Neural cell (in vitro differentiated cells): ENCODE results near the gene CBFA2T2. TPM values are rescaled to one million over a fixed set of nuclear protein-coding genes. Genes with fewer than 3 reads are reported as not detected.

ENCODE experiments used
- H2AFZ ChIP-seq: fragments of 200-600, 300-800 bp; sonication (generic), shearing (Covaris generic); 2 replicates; pipeline ENCODE4 v1.6.0; 2014; ENCODE audit warnings: low read depth, mild to moderate bottlenecking, antibody characterized with exemption, low read length, moderate library complexity
- H3F3A ChIP-seq: fragments of 200-600 bp; shearing (Covaris generic); 2 replicates; pipeline ENCODE4 v1.6.1; 2016; ENCODE audit warnings: mild to moderate bottlenecking, moderate library complexity, mixed read lengths, antibody characterized with exemption, low read length; ENCODE audit not compliant: insufficient read depth, poor library complexity, severe bottlenecking
- H3K27ac ChIP-seq: fragments of 200-600, 300-800 bp; sonication (generic), shearing (Covaris generic); 2 replicates; pipeline ENCODE4 v1.5.1; 2014; ENCODE audit warnings: mild to moderate bottlenecking, low read length, moderate library complexity
- H3K27me3 ChIP-seq: fragments of 300-800, 200-600 bp; sonication (generic), shearing (Covaris generic); 2 replicates; pipeline ENCODE4 v1.6.0; 2014; ENCODE audit warnings: mild to moderate bottlenecking, low read depth, low read length, moderate library complexity; ENCODE audit not compliant: insufficient read depth
- H3K36me3 ChIP-seq: fragments of 300-800, 200-600 bp; sonication (generic), shearing (Covaris generic); 2 replicates; pipeline ENCODE4 v1.5.1; 2014; ENCODE audit warnings: mild to moderate bottlenecking, antibody characterized with exemption, low read length, moderate library complexity; ENCODE audit not compliant: insufficient read depth
- H3K4me2 ChIP-seq: fragments of 300-800, 200-600 bp; sonication (generic), shearing (Covaris generic); 2 replicates; pipeline ENCODE4 v1.6.0; 2014; ENCODE audit warnings: mild to moderate bottlenecking, low read length
- H3K4me3 ChIP-seq: fragments of 300-800, 200-600 bp; sonication (generic), shearing (Covaris generic); 2 replicates; pipeline ENCODE4 v1.5.1; 2014; ENCODE audit warnings: mild to moderate bottlenecking, low read length, moderate library complexity
- H3K79me2 ChIP-seq: fragments of 200-600 bp; shearing (Covaris generic); replicated peaks from 2 replicates; pipeline ENCODE4 v1.6.0; 2014; ENCODE audit warnings: mild to moderate bottlenecking, low read length, moderate library complexity; ENCODE audit not compliant: insufficient read depth
- H3K9ac ChIP-seq: fragments of 300-800, 200-600 bp; sonication (generic), shearing (Covaris generic); 2 replicates; pipeline ENCODE4 v1.6.1; 2016; ENCODE audit warnings: mild to moderate bottlenecking, low read length, mixed read lengths
- H3K9me2 ChIP-seq: fragments of 200-600 bp; shearing (Covaris generic); 2 replicates; pipeline ENCODE4 v1.6.1; 2016; ENCODE audit warnings: mild to moderate bottlenecking, low read length, mixed read lengths; ENCODE audit not compliant: insufficient read depth
- H3K9me3 ChIP-seq: fragments of 200-600, 300-800 bp; sonication (generic), shearing (Covaris generic); 2 replicates; pipeline ENCODE4 v1.6.1; 2016; ENCODE audit warnings: mild to moderate bottlenecking, mixed run types, low read length, moderate library complexity, mixed read lengths
- H4K20me1 ChIP-seq: fragments of 200-600 bp; shearing (Covaris generic); 2 replicates; pipeline ENCODE4 v1.6.1; 2016; ENCODE audit warnings: mild to moderate bottlenecking, mixed run types; ENCODE audit not compliant: insufficient read depth
- EP300 ChIP-seq: fragments of 450-650 bp; conservative IDR thresholded peaks from 2 replicates; pipeline ENCODE4 v1.6.1; 2014; ENCODE audit warnings: antibody characterized with exemption, mild to moderate bottlenecking, moderate library complexity; ENCODE audit not compliant: poor library complexity, severe bottlenecking
- EZH2 ChIP-seq: fragments of 200-600, 300-800 bp; shearing (Covaris generic), sonication (generic); IDR thresholded peaks from 2 replicates; pipeline ENCODE4 v1.6.1; 2014; ENCODE audit warnings: antibody characterized with exemption, low read length, borderline replicate concordance, mild to moderate bottlenecking; ENCODE audit not compliant: insufficient read depth, poor library complexity, severe bottlenecking
- MXI1 ChIP-seq: fragments of 450-650 bp; conservative IDR thresholded peaks from 2 replicates; pipeline ENCODE4 v1.6.1; 2014; ENCODE audit warnings: antibody characterized with exemption, mild to moderate bottlenecking; ENCODE audit not compliant: poor library complexity, severe bottlenecking
- POLR2AphosphoS5 ChIP-seq: IDR thresholded peaks from 2 replicates; pipeline ENCODE4 v1.6.1; 2012
- RAD21 ChIP-seq: fragments of 450-650 bp; conservative IDR thresholded peaks from 2 replicates; pipeline ENCODE4 v1.6.1; 2014; ENCODE audit warnings: antibody characterized with exemption, mild to moderate bottlenecking, moderate library complexity
- REST ChIP-seq: IDR thresholded peaks from 2 replicates; pipeline ENCODE4 v1.6.1; 2012; ENCODE audit warnings: borderline replicate concordance
- SMC3 ChIP-seq: fragments of 450-650 bp; conservative IDR thresholded peaks from 2 replicates; pipeline ENCODE4 v1.6.1; 2014; ENCODE audit warnings: antibody characterized with exemption, mild to moderate bottlenecking, moderate library complexity; ENCODE audit not compliant: poor library complexity
- TAF1 ChIP-seq: IDR thresholded peaks from 2 replicates; pipeline ENCODE4 v1.6.1; 2012; ENCODE audit warnings: low read depth
- polyA plus RNA-seq: library from polyadenylated mRNA; depleted of rRNA; stranded (reverse); fragments of >200 nt; gene quantifications from 2 replicates; pipeline ENCODE4 v1.2.3, GENCODE V29; 2014
- TF ChIP-seq, protein P1 (sequence below): fragments of 450-650 bp; IDR thresholded peaks from 2 replicates; pipeline ENCODE4 v1.5.1; 2014; ENCODE audit warnings: antibody characterized with exemption, mild to moderate bottlenecking, moderate library complexity; ENCODE audit not compliant: poor library complexity, severe bottlenecking

Gene CBFA2T2
- polyA plus RNA-seq, 1 donor from 2014 or later: 15.9 TPM

DNA sequence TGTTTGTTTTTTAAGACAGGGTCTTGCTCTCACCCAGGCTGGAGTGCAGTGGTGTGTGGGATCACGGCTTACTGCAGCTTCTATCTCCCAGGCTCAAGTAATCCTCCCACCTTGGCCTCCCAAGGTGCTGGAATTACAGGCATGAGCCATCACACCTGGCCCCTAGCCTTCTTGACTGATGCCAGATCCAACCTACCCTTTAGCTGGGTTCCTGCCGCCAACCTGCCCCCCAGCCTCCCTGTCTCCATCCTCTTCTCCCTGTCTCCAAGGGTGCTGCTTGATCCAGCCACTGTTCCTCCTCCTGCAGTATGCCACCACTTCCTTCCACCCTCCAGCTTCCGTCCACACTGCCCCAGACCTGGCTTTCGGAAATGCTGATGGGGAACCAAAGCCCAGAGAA, 169.0 kb downstream of the CBFA2T2 start:
- no peak overlapping the region for H3K4me2 ChIP-seq
- H3F3A ChIP-seq: no peaks in the 10 kb centered on the region
- no peaks in the 10 kb centered on the region for H4K20me1 ChIP-seq
- H3K9ac ChIP-seq: no peak overlapping the region
- no peaks in the 10 kb centered on the region for H3K27me3 ChIP-seq
- no peak overlapping the region for H3K4me3 ChIP-seq
- H3K9me3 ChIP-seq: no peaks in the 10 kb centered on the region
- H3K79me2 ChIP-seq: no peaks in the 10 kb centered on the region
- no peaks in the 10 kb centered on the region for H3K36me3 ChIP-seq
- no peaks in the 10 kb centered on the region for H3K9me2 ChIP-seq
- TF ChIP-seq, protein P1, sequence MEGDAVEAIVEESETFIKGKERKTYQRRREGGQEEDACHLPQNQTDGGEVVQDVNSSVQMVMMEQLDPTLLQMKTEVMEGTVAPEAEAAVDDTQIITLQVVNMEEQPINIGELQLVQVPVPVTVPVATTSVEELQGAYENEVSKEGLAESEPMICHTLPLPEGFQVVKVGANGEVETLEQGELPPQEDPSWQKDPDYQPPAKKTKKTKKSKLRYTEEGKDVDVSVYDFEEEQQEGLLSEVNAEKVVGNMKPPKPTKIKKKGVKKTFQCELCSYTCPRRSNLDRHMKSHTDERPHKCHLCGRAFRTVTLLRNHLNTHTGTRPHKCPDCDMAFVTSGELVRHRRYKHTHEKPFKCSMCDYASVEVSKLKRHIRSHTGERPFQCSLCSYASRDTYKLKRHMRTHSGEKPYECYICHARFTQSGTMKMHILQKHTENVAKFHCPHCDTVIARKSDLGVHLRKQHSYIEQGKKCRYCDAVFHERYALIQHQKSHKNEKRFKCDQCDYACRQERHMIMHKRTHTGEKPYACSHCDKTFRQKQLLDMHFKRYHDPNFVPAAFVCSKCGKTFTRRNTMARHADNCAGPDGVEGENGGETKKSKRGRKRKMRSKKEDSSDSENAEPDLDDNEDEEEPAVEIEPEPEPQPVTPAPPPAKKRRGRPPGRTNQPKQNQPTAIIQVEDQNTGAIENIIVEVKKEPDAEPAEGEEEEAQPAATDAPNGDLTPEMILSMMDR: no peak
- TF ChIP-seq MXI1 (no peak), EP300 (no peak), TAF1 (no peak), REST (no peak), POLR2AphosphoS5 (no peak), EZH2 (no peak), RAD21 (no peak), SMC3 (no peak)
- no peak overlapping the region for H3K27ac ChIP-seq
- H2AFZ ChIP-seq: no peak overlapping the region

DNA sequence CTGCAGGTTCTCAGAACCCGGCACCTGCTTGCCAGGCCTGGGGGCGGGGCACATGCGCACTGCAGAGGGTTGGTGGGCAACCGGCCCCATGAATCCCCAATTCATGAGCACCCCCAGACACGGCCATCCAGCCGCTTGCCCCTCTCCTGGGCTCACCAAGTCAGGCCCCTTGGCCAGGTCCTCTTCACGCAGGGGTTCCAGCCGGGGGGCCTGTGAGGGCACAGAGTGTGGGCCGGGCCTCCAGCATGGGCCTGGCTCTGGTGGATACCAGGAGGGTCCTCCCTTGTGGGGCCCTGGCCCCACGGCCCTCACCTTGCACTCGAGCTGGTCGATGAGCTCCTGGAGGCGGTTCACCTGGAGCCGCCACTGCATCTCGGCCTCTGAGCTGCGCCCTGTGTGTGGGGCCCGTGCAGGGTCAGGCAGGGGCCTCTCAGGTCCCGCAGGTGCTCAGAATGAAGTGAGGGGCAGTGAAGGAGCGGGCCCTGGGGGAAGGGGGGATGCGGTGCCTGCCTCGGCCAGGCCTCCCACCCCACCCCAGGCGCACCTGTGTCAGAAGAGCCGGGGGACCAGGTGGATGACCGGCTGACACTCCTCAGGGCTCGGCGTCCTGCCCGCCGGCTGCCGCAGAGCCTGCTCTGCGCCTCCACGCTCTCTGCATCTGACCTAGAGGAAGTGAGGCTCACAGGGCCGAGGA, 169.6 kb downstream of the CBFA2T2 start:
- no peak overlapping the region for H3K9ac ChIP-seq
- no peaks in the 10 kb centered on the region for H3K9me2 ChIP-seq
- no peaks in the 10 kb centered on the region for H3F3A ChIP-seq
- H3K9me3 ChIP-seq: no peaks in the 10 kb centered on the region
- H3K36me3 ChIP-seq: no peaks in the 10 kb centered on the region
- no peaks in the 10 kb centered on the region for H4K20me1 ChIP-seq
- no peak overlapping the region for H2AFZ ChIP-seq
- H3K4me2 ChIP-seq: no peak overlapping the region
- no peaks in the 10 kb centered on the region for H3K27me3 ChIP-seq
- TF ChIP-seq REST (no peak), TAF1 (no peak), EP300 (no peak), SMC3 (no peak), MXI1 (no peak), POLR2AphosphoS5 (no peak), RAD21 (no peak), EZH2 (no peak)
- TF ChIP-seq, protein P1: no peak
- no peak overlapping the region for H3K4me3 ChIP-seq
- H3K27ac ChIP-seq: no peak overlapping the region
- no peaks in the 10 kb centered on the region for H3K79me2 ChIP-seq
